Measurements from ENCODE around the gene PAWR. TPM values are rescaled to one million over a fixed set of nuclear protein-coding genes. Genes with fewer than 3 reads are reported as not detected.

Gene PAWR
- total RNA-seq, 4 donors from 2014 or later: 57.5 to 109 (median 63.0) TPM

DNA sequence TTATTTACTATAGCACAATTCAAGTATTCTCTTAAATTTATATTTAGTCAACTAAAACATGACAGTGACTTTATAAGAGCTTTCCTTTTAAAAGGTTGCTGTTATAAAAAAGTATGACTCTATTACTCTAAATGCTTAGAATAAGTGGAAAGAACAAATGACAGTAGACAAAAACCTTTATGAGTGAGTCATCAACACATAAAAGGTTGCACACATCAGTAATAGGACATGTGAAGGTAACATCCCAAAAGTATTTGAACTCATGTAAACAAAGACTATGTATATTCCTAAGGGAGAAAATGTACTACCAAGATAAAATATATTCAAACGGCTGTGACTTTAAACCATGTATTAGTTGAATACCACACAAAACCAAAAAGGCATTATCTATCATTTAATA lies 98.8 kb downstream of the PAWR start:
- WGBS: 75% methylated on average over 1 of the region's 1 CpG
- Histone ChIP-seq H3K4me1 (no peaks in the 10 kb centered on the region), H3K9me3 (no peaks in the 10 kb centered on the region), H3K27me3 (no peaks in the 10 kb centered on the region), H3K4me3 (no peak overlapping the region), H3K27ac (no peak overlapping the region), H3K36me3 (peaks cover 5% of the 10 kb centered on the region)
- DNase-seq (ENCODE audit: low spot score in 2 of 2): no peak
- TF ChIP-seq EP300 (IDR thresholded peaks at IDR 0.05) (no peak), POLR2A (IDR thresholded peaks at IDR 0.05) (no peak), POLR2AphosphoS5 (IDR thresholded peaks at IDR 0.05) (no peak)
- TF ChIP-seq, protein P1, sequence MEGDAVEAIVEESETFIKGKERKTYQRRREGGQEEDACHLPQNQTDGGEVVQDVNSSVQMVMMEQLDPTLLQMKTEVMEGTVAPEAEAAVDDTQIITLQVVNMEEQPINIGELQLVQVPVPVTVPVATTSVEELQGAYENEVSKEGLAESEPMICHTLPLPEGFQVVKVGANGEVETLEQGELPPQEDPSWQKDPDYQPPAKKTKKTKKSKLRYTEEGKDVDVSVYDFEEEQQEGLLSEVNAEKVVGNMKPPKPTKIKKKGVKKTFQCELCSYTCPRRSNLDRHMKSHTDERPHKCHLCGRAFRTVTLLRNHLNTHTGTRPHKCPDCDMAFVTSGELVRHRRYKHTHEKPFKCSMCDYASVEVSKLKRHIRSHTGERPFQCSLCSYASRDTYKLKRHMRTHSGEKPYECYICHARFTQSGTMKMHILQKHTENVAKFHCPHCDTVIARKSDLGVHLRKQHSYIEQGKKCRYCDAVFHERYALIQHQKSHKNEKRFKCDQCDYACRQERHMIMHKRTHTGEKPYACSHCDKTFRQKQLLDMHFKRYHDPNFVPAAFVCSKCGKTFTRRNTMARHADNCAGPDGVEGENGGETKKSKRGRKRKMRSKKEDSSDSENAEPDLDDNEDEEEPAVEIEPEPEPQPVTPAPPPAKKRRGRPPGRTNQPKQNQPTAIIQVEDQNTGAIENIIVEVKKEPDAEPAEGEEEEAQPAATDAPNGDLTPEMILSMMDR (IDR thresholded peaks at IDR 0.05): no peak

DNA sequence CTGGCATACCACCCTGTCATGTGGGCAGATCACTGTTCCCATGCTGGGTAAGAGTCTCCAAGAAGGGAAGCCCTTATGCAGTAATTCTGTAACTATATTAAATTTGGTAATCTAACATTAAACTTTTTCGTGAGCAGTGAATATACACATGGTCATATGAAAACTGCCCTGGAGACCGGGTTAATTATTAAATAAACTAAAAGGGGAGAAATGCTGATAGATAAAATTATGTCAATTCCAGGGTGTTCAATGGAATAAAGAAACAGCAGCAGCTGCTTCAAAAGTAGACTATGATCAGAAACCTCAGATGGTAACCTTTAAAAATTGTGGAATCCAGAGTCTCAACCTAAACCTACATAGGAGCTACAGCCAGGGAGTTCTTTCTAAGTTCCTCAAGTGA lies 100.0 kb downstream of the PAWR start:
- Histone ChIP-seq H3K4me1 (no peaks in the 10 kb centered on the region), H3K9me3 (no peaks in the 10 kb centered on the region), H3K36me3 (peaks cover 5% of the 10 kb centered on the region), H3K27me3 (no peaks in the 10 kb centered on the region), H3K4me3 (no peak overlapping the region), H3K27ac (no peak overlapping the region)
- WGBS: 100% methylated on average over 2 of the region's 2 CpGs
- TF ChIP-seq POLR2AphosphoS5 (IDR thresholded peaks at IDR 0.05) (no peak), POLR2A (IDR thresholded peaks at IDR 0.05) (no peak), EP300 (IDR thresholded peaks at IDR 0.05) (no peak)
- TF ChIP-seq, protein P1 (IDR thresholded peaks at IDR 0.05): no peak
- DNase-seq (ENCODE audit: low spot score in 2 of 2): no peak

DNA sequence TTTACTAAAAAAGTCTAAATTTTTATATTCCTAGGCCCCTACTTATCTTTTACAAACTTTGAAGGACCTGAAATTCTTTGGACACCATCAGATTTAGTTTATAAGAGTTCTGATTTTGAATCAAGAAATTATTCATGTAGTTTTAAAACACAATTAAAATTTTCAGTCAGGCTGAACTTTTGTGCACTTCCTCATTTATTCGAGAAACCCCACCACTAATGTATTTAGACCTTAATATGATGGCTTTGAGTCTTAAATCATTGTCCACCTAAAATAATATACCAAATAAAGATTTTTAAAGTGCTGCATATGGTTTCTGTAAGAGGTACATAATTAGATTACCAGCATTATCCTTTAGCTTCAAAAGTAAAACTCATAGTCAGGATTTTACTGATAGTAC lies 103.4 kb downstream of the PAWR start:
- TF ChIP-seq POLR2A (IDR thresholded peaks at IDR 0.05) (no peak), POLR2AphosphoS5 (IDR thresholded peaks at IDR 0.05) (no peak), EP300 (IDR thresholded peaks at IDR 0.05) (no peak)
- TF ChIP-seq, protein P1 (IDR thresholded peaks at IDR 0.05): no peak

DNA sequence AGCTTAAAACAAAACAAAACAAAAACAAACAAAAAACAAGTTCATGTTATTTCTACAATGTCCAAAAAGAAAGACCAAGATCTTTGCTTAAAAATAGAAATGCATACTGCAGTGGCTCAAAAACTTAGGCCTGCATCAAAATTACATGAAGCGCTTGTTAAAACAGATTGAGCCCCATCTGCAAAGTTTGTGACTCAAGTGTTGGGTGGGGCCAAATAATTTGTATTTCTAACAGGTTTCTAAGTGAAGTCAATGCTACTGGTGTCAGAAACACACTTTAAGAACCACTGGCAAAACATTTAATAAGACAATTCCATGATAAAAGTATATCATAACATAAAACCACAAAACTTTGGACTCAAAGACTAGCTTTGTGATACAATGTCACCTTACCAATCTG lies 105.6 kb downstream of the PAWR start:
- H3K9me3 ChIP-seq: no peaks in the 10 kb centered on the region
- H3K27me3 ChIP-seq: no peaks in the 10 kb centered on the region
- H3K4me1 ChIP-seq: no peaks in the 10 kb centered on the region
- DNase-seq (ENCODE audit: low spot score in 2 of 2): no peak
- H3K4me3 ChIP-seq: no peak overlapping the region
- no peaks in the 10 kb centered on the region for H3K36me3 ChIP-seq
- 94% methylated on average over 1 of the region's 1 CpG for WGBS
- TF ChIP-seq POLR2A (IDR thresholded peaks at IDR 0.05): no peak
- TF ChIP-seq, protein P1 (IDR thresholded peaks at IDR 0.05): no peak
- no peak for TF ChIP-seq POLR2AphosphoS5 (IDR thresholded peaks at IDR 0.05)
- no peak for TF ChIP-seq EP300 (IDR thresholded peaks at IDR 0.05)
- H3K27ac ChIP-seq: no peak overlapping the region

More for the DNA sequence above, 103.4 kb downstream of the PAWR start:
- 75% methylated on average over 1 of the region's 1 CpG for WGBS
- H3K4me1 ChIP-seq: no peaks in the 10 kb centered on the region
- H3K27me3 ChIP-seq: no peaks in the 10 kb centered on the region
- no peak overlapping the region for H3K4me3 ChIP-seq
- DNase-seq (ENCODE audit: low spot score in 2 of 2): no peak
- H3K9me3 ChIP-seq: no peaks in the 10 kb centered on the region
- H3K27ac ChIP-seq: no peak overlapping the region
- H3K36me3 ChIP-seq: peaks cover 5% of the 10 kb centered on the region

DNA sequence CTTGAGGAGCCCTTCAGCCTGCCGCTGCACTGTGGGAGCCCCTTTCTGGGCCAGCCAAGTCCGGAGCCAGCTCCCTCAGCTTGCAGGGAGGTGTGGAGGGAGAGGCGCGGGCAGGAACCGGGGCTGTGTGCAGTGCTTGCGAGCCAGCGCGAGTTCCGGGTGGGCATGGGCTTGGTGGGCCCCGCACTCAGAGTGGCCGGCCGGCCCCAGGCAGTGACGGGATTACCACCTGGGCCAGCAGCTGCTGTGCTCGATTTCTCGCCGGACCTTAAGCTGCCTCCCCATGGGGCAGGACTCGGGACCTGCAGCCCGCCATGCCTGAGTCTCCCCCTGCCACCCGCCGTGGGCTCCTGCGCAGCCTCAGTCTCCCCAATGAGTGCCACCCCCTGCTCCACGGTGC lies 116.9 kb downstream of the PAWR start:
- no peaks in the 10 kb centered on the region for H3K27me3 ChIP-seq
- no peaks in the 10 kb centered on the region for H3K4me1 ChIP-seq
- H3K4me3 ChIP-seq: no peak overlapping the region
- WGBS: 100% methylated on average over 12 of the region's 22 CpGs
- no peak for DNase-seq (ENCODE audit: low spot score in 2 of 2)
- no peak overlapping the region for H3K27ac ChIP-seq
- H3K9me3 ChIP-seq: peaks cover 11% of the 10 kb centered on the region
- peaks cover 21% of the 10 kb centered on the region for H3K36me3 ChIP-seq
- no peak for TF ChIP-seq EP300 (IDR thresholded peaks at IDR 0.05)
- TF ChIP-seq POLR2A (IDR thresholded peaks at IDR 0.05): no peak

DNA sequence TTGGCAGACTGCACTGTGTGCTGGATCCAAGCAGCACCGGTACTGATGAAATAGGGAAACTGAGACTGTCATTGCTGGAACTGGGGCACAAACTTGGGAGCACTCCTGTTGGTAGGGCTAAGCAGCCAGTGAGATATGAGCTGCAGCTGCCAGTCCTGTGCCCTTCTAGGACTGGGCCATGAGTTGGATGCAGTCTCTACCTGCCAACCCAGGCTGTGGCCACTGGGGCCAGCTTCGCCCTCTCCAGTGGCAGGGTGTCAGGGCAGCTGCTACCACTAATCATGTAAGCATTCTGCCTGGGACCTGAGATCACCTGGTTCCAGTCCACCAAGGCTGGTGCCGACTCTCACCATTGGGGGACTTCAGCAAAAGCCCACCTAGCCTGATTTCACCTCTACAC lies 121.1 kb downstream of the PAWR start:
- DNase-seq (ENCODE audit: low spot score in 2 of 2): no peak
- Histone ChIP-seq H3K27ac (no peak overlapping the region), H3K4me3 (no peak overlapping the region), H3K36me3 (peaks cover 19% of the 10 kb centered on the region), H3K4me1 (peaks cover 6% of the 10 kb centered on the region), H3K9me3 (peaks cover 11% of the 10 kb centered on the region), H3K27me3 (no peaks in the 10 kb centered on the region)
- 92% methylated on average over 2 of the region's 3 CpGs for WGBS
- TF ChIP-seq EP300 (IDR thresholded peaks at IDR 0.05) (no peak), POLR2AphosphoS5 (IDR thresholded peaks at IDR 0.05) (no peak), POLR2A (IDR thresholded peaks at IDR 0.05) (no peak)
- TF ChIP-seq, protein P1 (IDR thresholded peaks at IDR 0.05): no peak
